Ascending aorta (tissue), 2 donors: Measurements from ENCODE around the gene TCERG1. TPM values are rescaled to one million over a fixed set of nuclear protein-coding genes. Genes with fewer than 3 reads are reported as not detected.
A peak's percentile ranks its signal among the peaks of the same experiment; 100 is the strongest.

Source experiments
- DNase-seq, 2 donors: peaks; one replicate each; pipeline ENCODE4 v3.0.0-alpha.2; 2019; ENCODE audit warnings: low spot score in 2 of 2
- H3K27ac ChIP-seq, 2 donors: fragments of 200-600 bp; sonication (generic); one replicate each; pipeline ENCODE4 v1.5.1; 2016 to 2017; ENCODE audit warnings: mild to moderate bottlenecking in 1 of 2
- H3K27me3 ChIP-seq: fragments of 200-600 bp; sonication (generic); one replicate; pipeline ENCODE4 v1.5.1; 2017
- H3K36me3 ChIP-seq, 2 donors: fragments of 200-600 bp; sonication (generic); one replicate each; pipeline ENCODE4 v1.5.1; 2016
- H3K4me1 ChIP-seq, 2 donors: fragments of 200-600 bp; sonication (generic); one replicate each; pipeline ENCODE4 v1.5.1; 2016 to 2017; ENCODE audit warnings: mild to moderate bottlenecking in 1 of 2
- H3K4me3 ChIP-seq, 2 donors: fragments of 200-600 bp; sonication (generic); one replicate each; pipeline ENCODE4 v1.5.1; 2016 to 2017; ENCODE audit warnings: mild to moderate bottlenecking in 1 of 2
- H3K9me3 ChIP-seq, 2 donors: fragments of 200-600 bp; sonication (generic); one replicate each; pipeline ENCODE4 v1.5.1; 2016
- CTCF ChIP-seq, 3 experiments: fragments of 200-600 bp in 2 of 3; fragments of 450-650 bp in 1 of 3; sonication (generic) in 2 of 3; IDR thresholded peaks; one replicate each; pipeline ENCODE4 v1.5.1; 2016 to 2019; ENCODE audit warnings: antibody characterized with exemption in 3 of 3, mild to moderate bottlenecking in 1 of 3, moderate library complexity in 1 of 3
- intact Hi-C: fragments of 100-400 bp; cut with DNase I; formaldehyde crosslinking; loops from one replicate; pipeline ENCODE4 v1.15.1; 2023
- total RNA-seq: library from RNA; depleted of rRNA; stranded (reverse); fragments of >200 nt; gene quantifications from one replicate; pipeline ENCODE4 v1.1.0, GENCODE V29; 2016

Gene TCERG1
- 39.8 TPM for total RNA-seq

DNA sequence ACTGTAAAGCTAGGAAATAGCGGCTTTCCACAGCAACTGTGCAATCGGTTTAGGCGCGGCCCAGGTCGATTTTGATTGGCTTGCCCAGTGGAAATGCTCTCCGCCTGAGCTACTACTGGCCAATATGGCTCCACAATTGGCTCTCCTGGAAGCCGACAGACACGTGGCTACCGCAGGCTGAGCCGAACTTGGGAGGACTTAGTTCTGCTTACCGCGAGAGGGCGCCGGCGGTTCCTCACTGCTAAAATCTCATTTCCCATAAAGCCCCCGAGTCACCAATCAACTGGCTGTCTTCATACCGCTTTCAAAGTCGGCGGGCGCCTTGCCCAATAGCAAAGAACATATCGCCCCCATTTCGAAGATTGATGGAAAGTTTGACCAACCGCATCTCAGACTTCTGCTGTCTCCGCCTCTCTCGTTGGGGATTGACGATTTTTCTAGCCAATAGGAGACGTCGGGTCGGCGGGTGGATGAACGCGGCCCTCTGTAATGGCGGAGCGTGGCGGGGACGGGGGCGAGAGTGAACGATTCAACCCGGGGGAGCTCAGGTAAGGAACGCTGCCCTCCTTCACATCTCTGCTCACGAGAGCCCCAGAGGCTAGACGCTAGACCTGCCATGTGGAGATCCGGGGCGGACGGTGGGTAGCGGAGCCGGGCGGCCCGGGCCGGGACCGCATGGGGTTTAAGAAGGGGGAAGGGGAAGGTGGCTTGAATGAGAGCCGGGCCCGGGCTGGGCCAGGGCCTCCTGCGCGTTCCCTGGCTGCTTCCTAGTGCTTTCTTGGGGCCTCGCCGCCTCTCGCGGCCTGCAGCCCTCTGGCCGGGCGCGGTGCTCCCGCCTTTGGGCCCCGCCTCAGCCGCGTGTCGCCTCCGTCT is at the start of gene TCERG1:
Gene TCERG1 (plus strand): TSS at position 473 of the 873 bp plus-strand sequence. CDS start 17 bp downstream, at position 490.
- intact Hi-C loops: loop anchor here (1.0 kb wide), 2 partner anchors 244 to 265 kb away; partner anchors contain the start of genes LARS1 and RBM27
- H3K4me1 ChIP-seq: peaks cover 0 to 11% of the 10 kb centered on the region in 2 donors
- no peaks in the 10 kb centered on the region for H3K9me3 ChIP-seq
- no peaks in the 10 kb centered on the region for H3K36me3 ChIP-seq
- peak within 1 kb of the TSS; percentile 74 to 78 for H3K4me3 ChIP-seq
- H3K27me3 ChIP-seq: no peaks in the 10 kb centered on the region
- TF ChIP-seq CTCF (IDR thresholded peaks at IDR 0.05): peak; percentile 47 to 84 (median 75)
- H3K27ac ChIP-seq: peak within 1 kb of the TSS; percentile 75
- DNase-seq: peak; percentile 98 to 100

DNA sequence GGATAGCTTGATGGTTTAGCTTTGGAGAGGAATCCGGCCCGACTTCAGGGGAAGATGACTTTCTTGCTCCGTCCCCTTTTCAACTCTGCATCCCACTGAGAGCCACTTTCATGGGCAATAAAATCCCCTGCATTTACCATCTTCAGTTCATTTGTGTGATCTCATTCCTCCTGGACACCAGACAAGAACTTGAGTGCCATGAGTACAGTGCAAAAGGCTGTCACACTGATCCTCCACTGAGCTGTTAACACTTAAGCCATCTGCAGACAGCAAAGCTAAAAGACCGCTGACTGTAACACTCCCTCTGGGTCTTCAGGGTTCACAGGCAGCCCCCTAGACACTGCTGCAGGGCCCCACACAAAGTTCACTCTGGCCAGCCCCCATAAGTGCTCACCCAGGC is 48.3 kb upstream of the TCERG1 start:
- Histone ChIP-seq H3K27me3 (no peaks in the 10 kb centered on the region), H3K4me1 (no peaks in the 10 kb centered on the region), H3K9me3 (no peaks in the 10 kb centered on the region), H3K27ac (no peak overlapping the region), H3K4me3 (no peak overlapping the region), H3K36me3 (no peaks in the 10 kb centered on the region)
- no peak for TF ChIP-seq CTCF (IDR thresholded peaks at IDR 0.05)
- intact Hi-C loops: no loop called here
- no peak for DNase-seq

DNA sequence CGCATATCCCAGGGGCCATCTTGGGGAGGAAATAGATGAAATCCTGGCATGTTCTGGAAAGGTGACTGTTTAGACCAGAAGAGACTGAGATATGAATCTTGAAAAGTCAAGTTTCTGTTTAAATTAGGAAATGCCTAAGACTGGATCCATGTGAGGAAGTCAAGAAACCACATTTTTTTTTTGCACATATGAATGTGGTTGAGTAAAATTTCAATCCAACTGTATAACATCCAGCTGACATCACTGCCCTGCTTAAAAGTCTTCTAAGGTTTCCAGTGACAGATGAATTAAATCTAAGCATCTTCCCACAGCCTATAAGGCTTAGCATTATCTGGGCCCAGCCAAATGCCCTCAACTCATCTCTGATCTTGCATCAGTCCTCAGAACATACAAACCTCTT is 47.7 kb upstream of the TCERG1 start:
- Histone ChIP-seq H3K36me3 (no peaks in the 10 kb centered on the region), H3K4me1 (no peaks in the 10 kb centered on the region), H3K27ac (no peak overlapping the region), H3K4me3 (no peak overlapping the region), H3K9me3 (no peaks in the 10 kb centered on the region), H3K27me3 (no peaks in the 10 kb centered on the region)
- intact Hi-C loops: no loop called here
- DNase-seq: no peak
- TF ChIP-seq CTCF (IDR thresholded peaks at IDR 0.05): no peak

DNA sequence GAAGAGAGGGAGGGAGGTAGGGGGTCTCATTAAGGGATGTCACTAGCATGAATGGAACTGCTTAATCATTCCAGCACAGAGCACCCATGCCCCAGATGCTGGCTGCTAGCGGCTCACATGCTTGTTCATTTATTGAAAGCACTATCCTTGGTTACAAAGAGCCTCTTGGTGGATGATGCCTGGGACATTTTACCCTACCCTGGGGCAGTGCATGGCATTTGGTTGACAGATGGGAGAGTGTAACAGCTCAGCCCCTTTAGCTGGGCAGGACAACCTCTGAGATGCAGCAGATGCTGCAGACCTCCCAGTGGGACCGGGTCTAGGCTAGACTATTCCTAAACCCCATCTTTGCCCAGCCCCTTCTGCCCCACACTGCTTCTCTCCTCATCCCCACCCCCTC is 46.9 kb upstream of the TCERG1 start:
- no peaks in the 10 kb centered on the region for H3K4me1 ChIP-seq
- H3K27me3 ChIP-seq: no peaks in the 10 kb centered on the region
- intact Hi-C loops: no loop called here
- no peaks in the 10 kb centered on the region for H3K9me3 ChIP-seq
- no peak for TF ChIP-seq CTCF (IDR thresholded peaks at IDR 0.05)
- H3K36me3 ChIP-seq: no peaks in the 10 kb centered on the region
- no peak overlapping the region for H3K27ac ChIP-seq
- no peak for DNase-seq
- H3K4me3 ChIP-seq: no peak overlapping the region

- intact Hi-C loops: no loop called here
- TF ChIP-seq CTCF (IDR thresholded peaks at IDR 0.05): no peak
- H3K4me1 ChIP-seq: no peaks in the 10 kb centered on the region
- H3K9me3 ChIP-seq: no peaks in the 10 kb centered on the region
- no peak for DNase-seq
- H3K27me3 ChIP-seq: no peaks in the 10 kb centered on the region
- H3K27ac ChIP-seq: no peak overlapping the region
- H3K4me3 ChIP-seq: no peak overlapping the region
- no peaks in the 10 kb centered on the region for H3K36me3 ChIP-seq
Measured at GRCh38 chr5:146401021-146401420, 46.1 kb upstream of the TCERG1 start.
